ENCODE measurements around the gene KCNK4.
"Not testable (repeated sequence)": the region's sequence is repeated elsewhere in the genome, so short reads cannot be mapped to it uniquely, and the experiment has no call there.

The KCNK4 gene

GRCh38 chr11:64291262-64291751 is at the start of gene KCNK4:
TSS of gene KCNK4 (plus strand) at chr11:64291302. CDS start at chr11:64293019, 1,717 bp downstream.
- in situ Hi-C loops (cut with HindIII; ENCODE audit: low sequenced_read_pairs) = no loop called here

- in situ Hi-C loops (cut with HindIII; ENCODE audit: low sequenced_read_pairs) = no loop called here
Measured at GRCh38 chr11:64241491-64242374, 49.4 kb upstream of the KCNK4 start.

- in situ Hi-C loops (cut with HindIII; ENCODE audit: low sequenced_read_pairs) = no loop called here
Measured at GRCh38 chr11:64243236-64243854, 47.8 kb upstream of the KCNK4 start.

GRCh38 chr11:64244107-64244506 is 47.0 kb upstream of the KCNK4 start:
- in situ Hi-C loops (cut with HindIII; ENCODE audit: low sequenced_read_pairs) = no loop called here

- in situ Hi-C loops (cut with HindIII; ENCODE audit: low sequenced_read_pairs) = no loop called here
Measured at GRCh38 chr11:64244966-64245365, 46.1 kb upstream of the KCNK4 start.

GRCh38 chr11:64245401-64245796 is 45.7 kb upstream of the KCNK4 start:
- in situ Hi-C loops (cut with HindIII; ENCODE audit: low sequenced_read_pairs) = no loop called here

GRCh38 chr11:64245797-64246620 is 45.1 kb upstream of the KCNK4 start:
- in situ Hi-C loops (cut with HindIII; ENCODE audit: low sequenced_read_pairs) = no loop called here

GRCh38 chr11:64246621-64246870 is 44.6 kb upstream of the KCNK4 start:
- in situ Hi-C loops (cut with HindIII; ENCODE audit: low sequenced_read_pairs) = not testable (repeated sequence)

GRCh38 chr11:64246871-64247728 is 44.0 kb upstream of the KCNK4 start, which contains the start of gene PPP1R14B:
TSS of gene PPP1R14B (minus strand) at chr11:64246943. CDS start at chr11:64246673, 270 bp downstream.
- in situ Hi-C loops (cut with HindIII; ENCODE audit: low sequenced_read_pairs) = no loop called here

- in situ Hi-C loops (cut with HindIII; ENCODE audit: low sequenced_read_pairs) = no loop called here
Measured at GRCh38 chr11:64247729-64248531, 43.2 kb upstream of the KCNK4 start.

GRCh38 chr11:64248578-64248977 is 42.5 kb upstream of the KCNK4 start:
- in situ Hi-C loops (cut with HindIII; ENCODE audit: low sequenced_read_pairs) = no loop called here

GRCh38 chr11:64249038-64249437 is 42.1 kb upstream of the KCNK4 start:
- in situ Hi-C loops (cut with HindIII; ENCODE audit: low sequenced_read_pairs) = no loop called here

- in situ Hi-C loops (cut with HindIII; ENCODE audit: low sequenced_read_pairs) = loop anchor here (5.0 kb wide), 1 partner anchor 58 kb away; the partner anchor contains the start of gene ESRRA
Measured at GRCh38 chr11:64249563-64250414, 41.3 kb upstream of the KCNK4 start.

GRCh38 chr11:64250415-64251015 is 40.6 kb upstream of the KCNK4 start:
- in situ Hi-C loops (cut with HindIII; ENCODE audit: low sequenced_read_pairs) = loop anchor here (5.0 kb wide), 1 partner anchor 57 kb away; the partner anchor contains the start of gene ESRRA

- in situ Hi-C loops (cut with HindIII; ENCODE audit: low sequenced_read_pairs) = loop anchor here (5.0 kb wide), 1 partner anchor 56 kb away; the partner anchor contains the start of gene ESRRA
Measured at GRCh38 chr11:64251016-64251752, 39.9 kb upstream of the KCNK4 start, which contains the start of gene PLCB3. TSS of gene PLCB3 (plus strand) at chr11:64251530. CDS start at chr11:64251650, 120 bp downstream.

GRCh38 chr11:64251753-64252002 is 39.4 kb upstream of the KCNK4 start:
- in situ Hi-C loops (cut with HindIII; ENCODE audit: low sequenced_read_pairs) = loop anchor here (5.0 kb wide), 1 partner anchor 56 kb away; the partner anchor contains the start of gene ESRRA
